Measurements from ENCODE around the gene DVL1.
"Not testable (repeated sequence)": the region's sequence is repeated elsewhere in the genome, so short reads cannot be mapped to it uniquely, and the experiment has no call there.

DVL1 gene

DNA sequence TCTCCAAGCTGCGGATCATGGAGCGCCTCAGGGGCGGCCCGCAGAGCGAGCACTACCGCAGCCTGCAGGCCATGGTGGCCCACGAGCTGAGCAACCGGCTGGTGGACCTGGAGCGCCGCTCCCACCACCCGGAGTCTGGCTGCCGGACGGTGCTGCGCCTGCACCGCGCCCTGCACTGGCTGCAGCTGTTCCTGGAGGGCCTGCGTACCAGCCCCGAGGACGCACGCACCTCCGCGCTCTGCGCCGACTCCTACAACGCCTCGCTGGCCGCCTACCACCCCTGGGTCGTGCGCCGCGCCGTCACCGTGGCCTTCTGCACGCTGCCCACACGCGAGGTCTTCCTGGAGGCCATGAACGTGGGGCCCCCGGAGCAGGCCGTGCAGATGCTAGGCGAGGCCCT lies 21.9 kb downstream of the DVL1 start:
- no peak for DNase-seq (ENCODE audit: low read depth, low spot score)

DNA sequence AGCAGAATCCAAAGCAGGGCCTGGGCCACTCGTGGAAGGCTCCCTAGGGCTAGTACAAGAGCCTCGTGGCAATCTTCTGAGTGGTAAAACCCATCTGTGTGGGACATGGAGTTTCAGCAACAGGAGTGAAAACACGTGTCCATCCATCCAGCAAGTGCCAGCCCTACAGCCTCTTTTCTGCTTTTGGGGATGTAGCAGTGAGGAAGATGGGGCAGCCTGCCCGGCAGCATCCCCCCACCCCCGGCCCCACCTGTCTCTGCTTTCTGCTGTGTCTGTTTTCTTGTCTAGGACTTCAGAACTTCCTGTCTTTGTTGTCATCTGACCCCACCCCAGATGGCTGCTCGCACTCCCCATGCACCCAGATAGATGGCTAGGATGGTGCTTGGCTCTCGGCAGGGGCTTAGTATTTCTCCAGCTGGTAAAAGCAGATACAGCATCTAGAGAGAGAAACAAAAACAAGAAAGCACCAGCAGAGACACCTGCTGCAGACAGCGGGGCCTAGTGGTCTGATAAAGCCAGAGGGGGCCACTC lies 23.1 kb downstream of the DVL1 start:
- DNase-seq (ENCODE audit: low read depth, low spot score), result no peak

DNA sequence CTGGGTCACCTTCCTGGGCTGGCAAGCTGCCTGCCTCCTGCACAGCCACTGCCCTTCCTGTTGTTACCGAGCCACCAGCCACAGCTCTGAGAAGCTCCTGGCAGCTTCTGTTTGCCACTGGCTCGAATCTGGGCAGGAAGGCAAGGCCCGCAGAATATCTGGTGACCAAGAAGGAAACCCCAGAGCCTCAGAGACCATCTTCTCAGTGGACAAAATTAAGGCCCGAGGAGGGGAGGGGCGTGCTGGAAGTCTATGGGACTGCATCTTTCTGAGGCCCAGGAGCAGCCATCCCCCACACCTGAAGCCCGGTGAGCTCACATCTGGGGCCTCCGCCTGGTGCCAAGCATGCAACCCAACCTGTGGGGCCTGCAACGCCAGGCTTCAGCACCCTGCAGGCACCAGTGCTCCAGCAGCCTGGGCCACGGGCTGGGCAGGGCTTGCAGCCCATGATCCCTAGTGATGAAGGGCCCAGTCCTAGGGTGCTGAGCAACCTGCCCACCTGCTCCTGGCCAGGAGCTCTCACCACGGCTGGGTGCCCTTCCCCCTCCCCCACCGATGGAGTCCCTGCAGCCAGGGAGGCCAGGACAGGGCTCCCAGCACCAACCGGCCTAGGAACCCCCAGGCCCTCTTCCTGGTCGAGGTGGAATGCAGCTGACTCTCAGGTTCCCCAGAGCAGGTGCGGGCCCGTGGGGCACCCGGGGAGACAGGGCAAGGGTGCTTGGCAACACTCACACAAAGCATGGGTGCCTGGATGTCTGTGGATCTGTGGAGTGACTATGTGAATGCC lies 23.7 kb downstream of the DVL1 start:
- DNase-seq (ENCODE audit: low read depth, low spot score), result no peak

DNA sequence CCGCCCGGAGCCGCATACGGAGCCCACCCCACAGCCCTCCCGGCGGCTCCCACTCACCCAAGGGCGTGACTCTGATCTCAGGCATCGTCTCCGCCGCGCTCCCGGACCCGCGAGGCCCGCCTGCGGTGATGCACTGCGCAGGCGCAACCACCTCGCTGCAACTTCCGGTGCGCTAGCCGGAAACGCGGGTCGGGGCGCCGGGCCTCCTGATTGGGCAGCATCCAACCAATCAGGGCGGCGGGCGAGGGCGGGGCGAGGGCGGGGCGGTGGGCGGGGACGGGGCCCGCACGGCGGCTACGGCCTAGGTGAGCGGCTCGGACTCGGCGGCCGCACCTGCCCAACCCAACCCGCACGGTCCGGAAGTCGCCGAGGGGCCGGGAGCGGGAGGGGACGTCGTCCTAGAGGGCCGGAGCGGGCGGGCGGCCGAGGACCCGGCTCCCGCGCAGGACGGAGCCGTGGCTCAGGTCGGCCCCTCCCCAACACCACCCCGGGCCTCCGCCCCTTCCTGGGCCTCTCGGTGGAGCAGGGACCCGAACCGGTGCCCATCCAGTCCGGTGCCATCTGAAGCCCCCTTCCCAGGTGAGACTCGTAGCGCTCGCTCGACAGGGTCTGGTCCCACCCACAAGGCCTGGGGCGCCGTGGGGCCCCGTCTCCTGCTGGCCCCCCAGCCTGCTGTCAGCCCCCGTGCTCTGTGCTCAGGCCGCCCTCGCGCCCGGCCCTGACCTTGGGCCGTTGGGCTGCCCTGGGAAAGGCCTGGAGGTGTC lies 24.5 kb downstream of the DVL1 start, which contains the start of the genes CPTP and INTS11:
CPTP (plus strand) TSS at position 279 of the 764 bp plus-strand sequence. CDS start 2,109 bp downstream, outside the sequence.
INTS11 (minus strand) TSS at position 137 of the 764 bp plus-strand sequence; CDS start at position 85, 52 bp downstream.
- peak; percentile 47 for DNase-seq (ENCODE audit: low read depth, low spot score)

DNA sequence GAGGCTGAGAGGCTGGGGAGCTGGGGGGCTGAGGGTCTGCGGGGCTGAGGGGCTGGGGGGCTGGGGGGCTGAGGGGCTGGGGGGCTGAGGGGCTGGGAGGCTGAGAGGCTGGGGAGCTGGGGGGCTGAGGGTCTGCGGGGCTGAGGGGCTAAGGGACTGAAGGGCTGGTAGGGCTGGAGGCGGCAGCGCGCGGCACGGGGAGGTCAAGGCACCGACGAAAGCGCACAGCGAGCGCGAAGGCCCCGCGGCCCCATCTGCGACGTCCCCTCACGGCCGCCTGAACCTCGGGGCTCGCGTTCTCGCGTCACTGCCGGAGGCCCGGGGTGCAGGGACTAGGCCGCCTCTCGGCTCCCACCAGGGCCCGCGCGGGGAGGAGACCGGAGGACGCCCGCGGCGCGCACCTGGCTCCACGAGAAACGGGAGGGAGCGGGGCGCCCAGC lies 25.1 kb downstream of the DVL1 start:
- no peak for DNase-seq (ENCODE audit: low read depth, low spot score)

DNA sequence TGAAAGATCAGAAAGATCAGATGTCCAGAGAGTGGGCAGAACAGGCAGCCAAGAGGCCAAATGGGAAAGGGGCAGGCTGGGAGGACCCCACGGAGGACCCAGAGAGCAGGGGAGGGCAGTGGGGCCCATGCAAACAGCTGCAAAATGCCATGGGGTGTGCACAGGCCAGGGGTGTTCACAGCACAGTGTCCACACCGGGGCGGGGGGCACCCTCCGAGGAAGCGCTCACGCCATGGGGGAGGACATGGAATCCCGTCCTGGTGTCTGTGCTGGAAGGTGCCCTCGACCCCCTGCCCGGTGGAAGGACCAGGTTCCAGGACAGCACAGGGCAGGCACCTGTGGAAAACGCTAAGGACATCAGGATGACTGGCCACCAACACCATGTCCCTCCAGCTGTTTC lies 26.3 kb downstream of the DVL1 start:
- no peak for DNase-seq (ENCODE audit: low read depth, low spot score)

DNA sequence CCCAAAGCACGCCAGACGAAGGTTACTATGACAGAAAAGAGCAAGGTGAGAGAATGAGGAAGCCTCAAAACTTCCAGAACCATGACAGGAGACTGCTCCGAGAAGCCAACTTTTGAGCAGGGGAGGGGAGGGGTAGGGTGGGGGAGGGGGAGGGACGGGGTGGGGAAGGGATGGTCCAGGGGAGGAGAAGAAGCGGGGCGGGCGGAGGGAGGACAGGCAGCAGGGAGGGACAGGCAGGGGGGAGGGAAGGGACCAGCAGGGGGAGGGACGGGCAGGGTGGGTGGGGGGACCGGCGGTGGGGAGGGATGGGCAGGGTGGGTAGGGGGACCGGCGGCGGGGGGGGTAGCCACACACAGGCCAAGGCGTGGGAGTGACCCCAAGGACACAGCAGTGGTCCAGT lies 26.8 kb downstream of the DVL1 start:
- no peak for DNase-seq (ENCODE audit: low read depth, low spot score)

DNA sequence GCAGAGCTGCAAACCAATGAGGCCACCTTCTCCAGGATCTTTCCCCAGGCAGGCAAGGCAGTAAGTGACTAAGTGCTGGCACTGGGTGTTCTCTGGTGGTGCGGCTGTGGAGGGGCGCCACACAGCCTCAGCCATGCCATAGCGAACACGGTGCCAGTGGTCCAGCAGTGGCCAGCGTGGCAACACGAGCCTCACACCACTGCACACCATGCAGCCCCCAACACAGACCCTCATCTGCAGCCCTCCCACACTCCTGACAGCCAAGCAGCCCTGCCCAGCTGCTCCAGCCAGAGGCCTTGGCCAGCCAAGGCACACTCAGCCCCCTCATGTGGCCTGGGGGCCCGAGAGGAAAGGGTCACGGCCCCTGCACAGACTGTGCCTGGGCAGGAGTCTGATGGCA lies 27.7 kb downstream of the DVL1 start:
- DNase-seq (ENCODE audit: low read depth, low spot score), result no peak

DNA sequence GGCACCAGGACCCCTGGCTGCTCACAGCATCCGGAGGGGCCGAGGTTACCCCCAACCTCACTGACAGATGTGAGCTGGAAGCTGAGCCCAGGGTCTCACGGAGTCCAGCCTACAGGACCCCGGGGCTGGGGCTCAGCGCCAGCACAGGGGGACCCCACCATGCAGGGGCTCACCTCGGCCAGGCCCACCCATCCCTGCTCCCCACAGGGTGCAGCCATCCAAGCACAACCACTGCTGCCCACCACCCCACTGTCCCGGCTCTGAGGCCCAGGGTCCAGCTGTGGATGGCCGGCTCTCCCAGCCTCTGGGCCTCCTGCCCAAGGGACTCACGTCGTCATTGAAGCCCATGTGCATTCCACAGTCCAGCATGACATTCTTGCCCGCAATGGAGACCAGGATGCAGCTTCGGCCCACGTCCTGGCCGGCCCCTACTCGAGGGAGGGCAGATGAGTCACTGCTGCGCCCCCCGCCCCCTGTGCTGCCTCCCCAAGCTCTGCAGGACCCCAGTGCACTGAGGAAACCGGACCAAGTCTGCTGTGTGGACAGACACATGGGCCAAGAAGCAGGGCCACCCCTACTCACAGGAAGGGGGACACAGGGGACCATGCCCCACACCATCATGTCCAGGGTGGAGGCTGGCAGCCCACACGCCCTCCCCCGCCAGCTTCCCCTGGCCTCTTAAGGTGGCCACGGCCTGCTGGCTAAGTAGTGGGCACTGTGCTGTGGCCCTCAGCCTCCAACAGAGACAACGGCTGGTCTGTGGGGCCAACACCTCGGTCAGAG lies 28.4 kb downstream of the DVL1 start:
- DNase-seq (ENCODE audit: low read depth, low spot score), result no peak

DNA sequence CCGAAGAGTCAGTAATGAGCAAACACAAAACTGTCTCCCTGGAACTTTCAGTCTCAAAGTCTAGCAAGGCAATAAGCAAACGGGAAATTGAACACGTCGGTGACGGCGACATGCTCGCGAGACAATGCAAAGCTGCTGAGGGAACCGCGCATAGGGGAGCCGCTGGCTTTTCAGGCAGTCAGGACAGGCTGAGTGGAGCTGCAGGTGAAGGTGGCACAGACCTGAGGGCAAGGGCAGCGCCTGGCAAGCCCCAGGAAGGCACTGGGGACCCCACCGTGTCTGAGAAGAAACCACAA lies 29.6 kb downstream of the DVL1 start:
- no peak for DNase-seq (ENCODE audit: low read depth, low spot score)

DNA sequence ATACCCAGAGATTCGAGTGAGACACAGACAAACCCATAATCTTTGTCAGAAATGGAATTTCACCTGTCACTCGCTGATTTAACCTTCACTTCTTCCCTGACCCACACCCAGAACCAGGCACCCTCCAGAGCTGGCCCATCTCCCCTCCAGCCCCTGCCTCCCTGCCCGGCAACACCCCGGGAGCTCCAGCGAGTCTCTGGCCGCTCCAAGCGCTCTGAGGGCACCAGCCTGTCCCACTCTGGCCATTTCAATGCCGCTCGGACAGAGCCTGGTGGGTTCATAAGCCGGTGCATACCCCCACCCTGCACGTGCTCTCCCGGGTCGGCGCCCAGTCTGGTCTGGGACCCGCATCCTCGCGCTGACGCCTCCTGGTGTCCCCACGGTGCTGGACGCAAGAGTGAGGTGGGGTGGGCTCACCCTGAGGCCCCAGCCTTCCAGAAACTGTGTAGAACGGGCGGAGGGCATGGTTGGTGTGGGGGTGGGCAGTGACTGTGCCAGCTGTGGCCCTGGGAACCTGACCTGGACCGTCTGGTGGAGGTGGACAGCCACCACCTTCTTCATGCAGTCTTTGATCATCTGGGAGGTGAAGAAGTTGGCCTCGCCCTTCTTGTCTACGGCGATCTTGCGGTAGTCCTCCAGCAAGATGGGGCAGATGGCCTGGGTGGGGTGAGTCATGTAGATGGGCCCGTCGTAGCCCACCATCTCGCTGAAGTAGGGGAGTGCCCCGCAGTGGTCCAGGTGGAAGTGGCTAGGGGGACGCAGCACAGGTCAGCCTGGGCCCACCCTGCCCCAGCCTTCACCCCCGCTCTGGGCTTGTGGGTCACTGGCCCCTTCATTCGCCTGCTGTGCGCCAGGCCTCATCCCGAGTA lies 30.2 kb downstream of the DVL1 start:
- no peak for DNase-seq (ENCODE audit: low read depth, low spot score)

DNA sequence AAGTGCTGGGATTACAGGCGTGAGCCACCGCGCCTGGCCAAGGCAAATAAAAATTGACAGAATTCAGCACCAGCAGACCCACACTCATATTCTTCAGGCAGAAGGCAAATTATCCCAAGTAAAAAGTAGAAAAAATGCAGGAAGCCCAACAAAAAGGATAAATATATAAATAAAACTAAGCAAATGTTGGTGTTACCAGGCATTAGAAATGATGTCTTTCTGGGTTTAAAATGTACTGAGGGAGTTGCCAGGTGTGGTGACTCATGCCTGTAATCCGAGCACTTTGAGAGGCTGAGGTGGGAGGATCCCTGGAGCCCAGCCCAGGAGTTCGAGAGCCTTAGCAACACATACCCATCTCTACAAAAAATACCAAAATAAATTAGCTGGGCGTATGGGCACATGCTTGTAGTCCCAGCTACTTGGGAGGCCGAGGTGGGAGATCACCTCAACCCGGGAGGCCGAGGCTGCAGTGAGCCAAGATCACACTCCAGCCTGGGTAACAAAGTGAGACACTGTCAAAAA lies 31.0 kb downstream of the DVL1 start:
- peak; percentile 58 for DNase-seq (ENCODE audit: low read depth, low spot score)

DNA sequence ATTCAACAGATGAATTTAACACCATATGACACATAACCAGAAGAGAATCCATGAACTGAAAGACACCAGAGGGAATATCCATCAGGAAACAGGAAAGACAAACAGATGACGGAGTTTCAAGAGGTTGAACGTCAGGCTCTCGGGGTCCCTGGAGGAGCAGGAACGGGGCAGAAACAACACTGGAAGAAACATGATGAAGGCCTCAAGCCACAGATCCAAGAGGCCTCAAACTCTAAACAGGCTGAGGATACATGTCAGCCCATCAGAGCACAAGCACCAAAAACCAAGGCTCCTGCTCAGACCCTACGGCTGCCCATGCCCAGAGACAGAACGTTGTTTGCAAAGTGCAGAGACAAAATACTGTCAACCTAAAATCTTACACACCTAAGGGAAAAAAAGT lies 31.8 kb downstream of the DVL1 start:
- DNase-seq (ENCODE audit: low read depth, low spot score), result no peak

DNA sequence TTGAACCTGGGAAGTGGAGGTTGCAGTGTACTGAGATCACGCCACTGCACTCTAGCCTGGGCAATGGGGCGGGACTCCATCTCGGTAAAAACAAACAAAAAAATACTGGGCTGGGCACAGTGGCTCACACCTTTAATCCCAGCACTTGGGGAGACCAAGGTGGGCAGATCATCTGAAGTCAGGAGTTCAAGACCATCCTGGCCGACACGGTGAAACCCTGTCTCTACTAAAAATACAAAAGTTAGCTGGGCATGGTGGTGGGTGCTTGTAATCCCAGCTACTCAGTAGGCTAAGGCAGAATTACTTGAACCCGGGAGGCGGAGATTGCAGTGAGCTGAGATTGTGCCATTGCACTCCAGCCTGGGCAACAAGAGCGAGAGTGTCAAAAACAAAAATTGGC lies 33.0 kb downstream of the DVL1 start:
- DNase-seq (ENCODE audit: low read depth, low spot score), result not testable (repeated sequence)

DNA sequence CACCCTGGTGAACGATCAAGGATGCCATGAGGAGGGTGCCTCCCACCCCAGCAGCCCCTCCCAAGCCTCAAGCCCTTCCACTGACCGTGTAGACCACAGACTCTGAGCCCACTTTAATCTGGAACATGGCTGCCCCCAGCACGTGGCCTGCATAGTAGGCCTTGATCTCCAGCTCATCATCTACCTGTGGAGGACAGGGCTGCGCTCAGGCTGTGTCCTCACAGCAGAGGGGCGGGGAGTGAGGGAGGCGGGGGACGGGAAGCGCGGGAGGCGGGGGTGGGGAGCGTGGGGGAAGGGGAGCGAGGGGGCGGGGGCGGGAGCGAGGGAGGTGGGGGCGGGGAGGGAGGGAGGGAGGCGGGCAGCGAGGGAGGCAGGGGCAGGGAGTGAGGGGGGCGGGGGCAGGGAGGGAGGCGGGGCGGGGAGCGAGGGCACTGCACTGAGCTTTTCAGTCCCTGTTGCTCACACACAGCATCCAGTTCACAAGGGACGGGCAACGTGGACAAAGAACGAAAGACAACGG lies 33.7 kb downstream of the DVL1 start:
- no peak for DNase-seq (ENCODE audit: low read depth, low spot score)

DNA sequence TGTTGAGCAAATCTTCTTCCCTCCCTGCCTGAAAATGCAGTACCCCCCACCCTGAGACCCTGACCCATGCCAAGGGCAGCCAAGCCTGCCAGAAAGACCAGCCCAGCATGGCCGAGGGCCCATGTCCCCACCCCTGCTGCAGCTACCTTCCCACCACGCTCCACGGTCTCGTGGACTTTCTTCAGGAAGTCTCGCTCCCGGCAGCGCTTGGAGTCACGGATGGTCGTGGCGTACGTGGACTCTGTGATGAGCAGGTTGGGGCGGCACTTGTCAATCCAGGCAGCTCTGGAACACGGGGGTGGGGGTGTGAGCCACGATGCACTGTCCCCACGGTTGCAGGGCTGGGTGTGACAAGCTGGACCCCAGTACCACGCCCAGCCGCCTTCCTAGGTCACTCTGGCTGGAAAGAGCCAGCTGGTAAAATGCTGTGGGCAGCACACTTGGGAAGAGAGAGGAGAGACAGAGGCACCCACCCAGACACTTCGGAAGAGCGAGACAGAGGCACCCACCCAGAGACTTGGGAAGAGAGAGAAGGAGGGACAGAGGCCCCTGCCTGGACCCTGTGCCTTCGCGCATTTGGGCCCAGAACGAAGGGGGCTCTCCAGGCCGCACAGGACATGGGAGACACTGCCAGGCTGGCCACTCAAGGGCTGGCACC lies 34.4 kb downstream of the DVL1 start:
- DNase-seq (ENCODE audit: low read depth, low spot score), result no peak

DNA sequence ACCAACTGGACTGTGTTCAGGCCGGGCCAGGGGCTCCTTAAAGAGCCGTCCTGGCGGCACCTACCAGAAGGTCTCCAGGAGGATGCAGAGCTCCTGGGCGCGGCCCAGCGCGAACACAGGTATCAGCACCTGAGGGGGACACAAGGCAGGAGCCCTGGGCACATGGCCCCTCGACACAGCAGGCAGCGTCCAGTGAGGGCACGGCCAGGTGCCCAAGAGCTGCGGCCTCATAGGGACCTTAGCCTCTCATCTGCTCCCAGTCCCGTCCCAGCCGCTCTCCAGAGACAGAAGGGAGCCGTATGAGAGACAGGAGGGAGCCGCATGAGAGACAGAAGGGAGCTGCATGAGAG lies 35.0 kb downstream of the DVL1 start:
- DNase-seq (ENCODE audit: low read depth, low spot score), result no peak

DNA sequence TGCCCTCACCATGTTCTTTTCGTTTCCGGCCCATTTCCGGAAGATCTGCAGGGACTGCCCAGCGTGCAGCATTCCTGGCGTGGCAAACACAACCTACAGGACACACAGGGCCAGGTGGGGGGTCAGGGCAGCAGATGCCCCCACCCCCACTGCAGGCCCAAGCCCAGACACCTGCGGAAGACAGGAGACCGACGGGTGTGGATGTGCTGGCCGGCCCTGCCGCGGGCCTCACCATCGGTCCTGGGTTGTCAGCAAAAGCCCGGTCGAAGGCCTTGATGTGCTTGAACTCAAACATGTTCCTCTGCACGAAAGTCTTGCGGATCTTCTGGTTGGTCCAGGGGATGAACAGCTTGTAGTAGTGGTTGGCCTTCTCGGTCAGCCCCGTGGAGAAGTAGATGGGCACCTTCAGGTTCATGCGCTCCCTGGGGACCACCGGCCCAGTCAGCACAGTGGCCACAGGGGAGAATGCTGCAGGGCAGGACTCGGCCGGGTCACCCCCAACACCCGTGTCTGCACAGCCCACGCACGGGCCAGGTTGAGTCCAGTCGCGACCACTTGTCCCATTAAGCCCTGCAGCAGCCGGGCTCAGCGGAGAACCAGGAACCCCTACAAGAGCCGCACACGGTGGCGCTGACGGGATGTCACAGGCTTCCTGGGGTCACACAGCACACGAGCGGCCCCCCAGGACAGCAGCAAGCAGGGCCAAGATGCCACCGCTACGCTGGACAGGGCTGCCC lies 35.5 kb downstream of the DVL1 start:
- DNase-seq (ENCODE audit: low read depth, low spot score), result no peak

All from brain pericyte (primary cell).